Dendritic cell treated with granulocyte-macrophage colony-stimulating factor and Interleukin-4, amounts not matched to agents 40 ng/mL and 50 ng/mL, for 4 days (primary cell): ENCODE measurements around the gene NRG2.

Experiments
- H3K27ac Mint-ChIP-seq: one replicate; pipeline ENCODE4 v1.8.0; 2022; ENCODE audit warnings: mild to moderate bottlenecking, mixed read lengths
- H3K27me3 Mint-ChIP-seq: one replicate; pipeline ENCODE4 v1.8.0; 2022; ENCODE audit warnings: mild to moderate bottlenecking, mixed read lengths
- H3K36me3 Mint-ChIP-seq: one replicate; pipeline ENCODE4 v1.8.0; 2022; ENCODE audit warnings: low read depth, mixed read lengths
- H3K4me1 Mint-ChIP-seq: one replicate; pipeline ENCODE4 v1.8.0; 2022; ENCODE audit warnings: low read depth, mixed read lengths
- H3K4me3 Mint-ChIP-seq: one replicate; pipeline ENCODE4 v1.8.0; 2022; ENCODE audit warnings: mild to moderate bottlenecking, moderate library complexity, mixed read lengths
- H3K9me3 Mint-ChIP-seq: one replicate; pipeline ENCODE4 v1.8.0; 2022; ENCODE audit warnings: mixed read lengths
- intact Hi-C: fragments of 100-400 bp; cut with micrococcal nuclease; formaldehyde crosslinking; loops from one replicate; pipeline ENCODE4 v1.15.0; 2022

Gene NRG2

GRCh38 chr5:139854953-139855352 is 188.1 kb downstream of the NRG2 start:
- intact Hi-C loops, result no loop called here

GRCh38 chr5:139854029-139854605 is 189.0 kb downstream of the NRG2 start:
- peaks cover 21% of the 10 kb centered on the region for H3K27me3 Mint-ChIP-seq
- intact Hi-C loops, result no loop called here
- H3K36me3 Mint-ChIP-seq, result no peaks in the 10 kb centered on the region
- no peak overlapping the region for H3K4me3 Mint-ChIP-seq
- no peak overlapping the region for H3K27ac Mint-ChIP-seq
- no peaks in the 10 kb centered on the region for H3K9me3 Mint-ChIP-seq
- H3K4me1 Mint-ChIP-seq, result no peaks in the 10 kb centered on the region

More at GRCh38 chr5:139854953-139855352, 188.1 kb downstream of the NRG2 start:
- Mint-ChIP-seq H3K4me1 (no peaks in the 10 kb centered on the region), H3K4me3 (no peak overlapping the region), H3K27me3 (peaks cover 13% of the 10 kb centered on the region), H3K27ac (no peak overlapping the region), H3K36me3 (no peaks in the 10 kb centered on the region), H3K9me3 (no peaks in the 10 kb centered on the region)

DNA sequence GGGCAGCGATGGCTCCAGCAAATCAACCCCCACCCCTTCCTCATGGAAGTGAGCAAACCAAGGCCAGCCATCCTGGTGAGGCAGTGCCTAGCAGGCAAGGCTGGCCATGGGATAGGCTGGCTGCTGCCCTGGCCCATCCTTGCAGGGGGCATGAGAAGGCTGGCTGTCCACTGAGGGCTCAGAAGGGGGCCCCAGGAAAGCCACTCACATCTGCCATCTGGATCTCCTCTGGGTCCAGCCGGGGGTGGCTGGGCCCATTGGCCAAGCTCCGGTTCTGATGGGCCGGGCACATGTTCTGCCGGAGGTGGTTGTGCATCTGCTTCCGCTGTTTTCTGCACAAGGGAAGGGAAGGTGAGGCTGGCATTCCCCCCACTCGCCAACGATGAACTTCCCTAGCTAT is 190.4 kb downstream of the NRG2 start:
- H3K4me1 Mint-ChIP-seq, result no peaks in the 10 kb centered on the region
- intact Hi-C loops, result no loop called here
- no peaks in the 10 kb centered on the region for H3K36me3 Mint-ChIP-seq
- H3K27me3 Mint-ChIP-seq, result peaks cover 27% of the 10 kb centered on the region
- no peak overlapping the region for H3K4me3 Mint-ChIP-seq
- H3K27ac Mint-ChIP-seq, result no peak overlapping the region
- H3K9me3 Mint-ChIP-seq, result no peaks in the 10 kb centered on the region

DNA sequence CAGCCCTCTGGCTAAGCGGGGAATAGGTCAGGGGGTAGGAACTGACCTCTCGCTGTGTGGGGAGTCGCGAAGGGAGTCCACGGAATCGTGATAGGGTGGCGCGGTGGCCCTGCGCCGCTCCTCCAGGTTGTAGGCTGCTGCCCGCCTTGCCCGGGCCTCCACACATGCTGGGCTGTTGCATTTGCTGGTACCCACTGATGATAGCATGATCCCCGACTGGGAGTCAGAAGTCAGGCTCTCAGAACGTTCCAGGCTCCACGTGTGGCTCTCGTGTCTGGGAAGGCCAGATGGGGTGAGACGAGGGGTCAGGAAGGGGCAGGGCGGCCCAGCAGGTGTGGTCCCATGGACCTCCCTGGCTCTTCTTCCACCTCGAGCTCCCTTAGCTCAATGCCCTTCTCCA is 191.5 kb downstream of the NRG2 start:
- intact Hi-C loops, result no loop called here
- H3K4me1 Mint-ChIP-seq, result peaks cover 5% of the 10 kb centered on the region
- H3K9me3 Mint-ChIP-seq, result no peaks in the 10 kb centered on the region
- no peak overlapping the region for H3K27ac Mint-ChIP-seq
- peaks cover 37% of the 10 kb centered on the region for H3K27me3 Mint-ChIP-seq
- H3K4me3 Mint-ChIP-seq, result no peak overlapping the region
- H3K36me3 Mint-ChIP-seq, result no peaks in the 10 kb centered on the region

DNA sequence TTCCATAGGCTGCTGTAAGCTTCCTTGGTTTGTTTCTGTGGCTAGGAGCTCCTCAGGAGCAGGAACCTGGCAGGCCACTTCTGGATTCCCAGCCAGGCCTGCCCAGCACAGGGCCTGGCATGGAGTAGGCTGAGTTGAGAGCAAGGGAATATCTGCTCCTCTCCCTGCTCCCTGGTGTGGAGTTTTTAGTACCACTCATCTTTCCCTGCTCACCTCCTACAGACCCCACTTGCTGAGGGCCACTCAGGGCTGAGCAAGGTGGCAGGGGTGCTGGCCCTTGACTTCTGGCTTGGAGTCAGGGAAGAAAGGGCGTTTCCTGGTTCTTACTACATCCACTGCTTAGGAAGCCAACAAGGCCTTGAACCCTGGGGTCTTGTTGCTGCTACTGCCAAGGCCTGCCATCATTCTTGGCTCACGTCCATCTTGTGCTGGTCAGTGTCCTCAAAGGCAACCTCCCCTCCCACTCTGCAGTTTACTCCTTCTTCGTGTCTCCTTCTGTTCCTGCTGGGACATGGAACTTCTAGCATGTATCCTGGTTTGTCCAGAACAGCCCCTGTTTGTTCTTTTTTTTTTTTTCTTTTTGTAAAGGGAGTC is 192.6 kb downstream of the NRG2 start:
- H3K4me1 Mint-ChIP-seq, result peaks cover 5% of the 10 kb centered on the region
- no peak overlapping the region for H3K27ac Mint-ChIP-seq
- no peak overlapping the region for H3K4me3 Mint-ChIP-seq
- H3K36me3 Mint-ChIP-seq, result no peaks in the 10 kb centered on the region
- H3K27me3 Mint-ChIP-seq, result peaks cover 46% of the 10 kb centered on the region
- H3K9me3 Mint-ChIP-seq, result no peaks in the 10 kb centered on the region
- intact Hi-C loops, result no loop called here

GRCh38 chr5:139849942-139850341 is 193.2 kb downstream of the NRG2 start:
- H3K27me3 Mint-ChIP-seq, result peaks cover 52% of the 10 kb centered on the region
- no peaks in the 10 kb centered on the region for H3K36me3 Mint-ChIP-seq
- peaks cover 5% of the 10 kb centered on the region for H3K4me1 Mint-ChIP-seq
- intact Hi-C loops, result no loop called here
- H3K9me3 Mint-ChIP-seq, result no peaks in the 10 kb centered on the region
- no peak overlapping the region for H3K27ac Mint-ChIP-seq
- no peak overlapping the region for H3K4me3 Mint-ChIP-seq

GRCh38 chr5:139849501-139849900 is 193.6 kb downstream of the NRG2 start:
- Mint-ChIP-seq H3K9me3 (no peaks in the 10 kb centered on the region), H3K27ac (no peak overlapping the region), H3K36me3 (no peaks in the 10 kb centered on the region), H3K4me1 (peaks cover 5% of the 10 kb centered on the region), H3K4me3 (no peak overlapping the region), H3K27me3 (peaks cover 56% of the 10 kb centered on the region)
- intact Hi-C loops, result no loop called here

DNA sequence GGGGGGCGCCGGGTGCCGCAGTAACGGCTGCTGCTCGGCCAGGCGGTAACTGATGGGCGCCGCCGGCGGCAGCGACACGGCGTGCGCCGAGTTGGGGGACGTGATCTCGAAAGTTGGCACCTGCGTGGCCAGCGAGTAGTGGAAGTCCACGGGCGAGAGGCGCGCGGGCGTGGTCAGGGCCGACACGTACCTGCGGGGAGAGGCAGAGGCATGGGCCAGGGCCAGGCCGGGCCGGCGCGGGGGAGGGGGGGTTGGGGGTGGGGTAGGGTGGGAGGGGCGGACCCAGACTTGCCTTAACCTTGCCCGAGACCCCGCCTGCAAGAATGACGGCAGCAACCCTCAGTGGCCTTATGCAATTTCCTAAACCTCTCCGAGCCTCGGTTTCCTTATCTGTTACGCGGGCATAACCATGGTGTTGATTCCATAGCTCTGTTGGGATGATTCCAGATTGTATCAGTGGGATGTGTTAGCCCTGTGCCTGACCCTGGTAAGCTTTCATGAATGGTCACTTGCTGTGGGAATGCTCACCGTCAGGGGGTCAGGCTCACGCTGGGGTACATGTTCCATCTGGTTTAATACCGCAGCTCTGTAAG is 194.5 kb downstream of the NRG2 start:
- intact Hi-C loops, result no loop called here
- H3K4me3 Mint-ChIP-seq, result peak overlapping the region; percentile 30
- peaks cover 5% of the 10 kb centered on the region for H3K4me1 Mint-ChIP-seq
- peaks cover 58% of the 10 kb centered on the region for H3K27me3 Mint-ChIP-seq
- H3K36me3 Mint-ChIP-seq, result no peaks in the 10 kb centered on the region
- H3K9me3 Mint-ChIP-seq, result no peaks in the 10 kb centered on the region
- H3K27ac Mint-ChIP-seq, result no peak overlapping the region

DNA sequence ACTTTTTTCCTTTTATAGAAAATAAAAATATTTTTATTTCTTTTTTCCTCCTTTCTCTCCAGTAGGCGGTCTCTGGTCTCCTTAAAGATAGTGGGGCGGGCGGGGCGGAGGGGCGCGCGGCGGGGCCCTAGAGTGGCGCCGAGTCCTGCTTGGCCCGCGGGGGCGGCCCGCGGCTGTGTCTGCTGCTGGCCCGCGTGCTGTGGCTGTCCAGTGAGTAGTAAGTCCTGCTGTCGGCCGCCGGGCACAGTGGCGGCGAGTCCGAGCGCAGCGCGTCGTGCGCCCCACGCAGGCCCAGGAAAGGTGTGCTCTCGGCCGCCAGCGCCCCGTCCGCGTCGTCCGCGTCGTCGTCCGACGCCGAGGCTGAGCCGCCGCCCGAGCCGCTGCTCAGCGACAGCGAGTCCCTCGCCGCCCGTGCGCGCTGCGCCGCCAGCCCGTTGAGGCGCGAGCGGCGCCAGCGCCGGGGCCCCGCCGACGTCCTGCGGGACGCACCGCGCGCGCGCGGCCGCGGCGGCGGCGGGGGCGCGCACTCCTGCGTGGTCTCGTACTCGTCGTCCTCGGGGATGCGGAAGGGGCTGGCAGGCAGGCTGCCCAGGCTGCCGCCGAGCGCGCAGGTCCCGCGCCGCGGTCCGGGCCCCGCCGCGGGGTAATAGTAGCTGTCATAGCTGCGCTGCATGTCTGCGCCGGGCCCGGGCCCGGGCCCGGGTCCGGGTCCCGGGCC is 195.2 kb downstream of the NRG2 start:
- intact Hi-C loops, result no loop called here
- Mint-ChIP-seq H3K4me1 (peaks cover 5% of the 10 kb centered on the region), H3K27ac (no peak overlapping the region), H3K27me3 (peaks cover 60% of the 10 kb centered on the region), H3K36me3 (no peaks in the 10 kb centered on the region), H3K9me3 (no peaks in the 10 kb centered on the region), H3K4me3 (peak overlapping the region; percentile 57)

DNA sequence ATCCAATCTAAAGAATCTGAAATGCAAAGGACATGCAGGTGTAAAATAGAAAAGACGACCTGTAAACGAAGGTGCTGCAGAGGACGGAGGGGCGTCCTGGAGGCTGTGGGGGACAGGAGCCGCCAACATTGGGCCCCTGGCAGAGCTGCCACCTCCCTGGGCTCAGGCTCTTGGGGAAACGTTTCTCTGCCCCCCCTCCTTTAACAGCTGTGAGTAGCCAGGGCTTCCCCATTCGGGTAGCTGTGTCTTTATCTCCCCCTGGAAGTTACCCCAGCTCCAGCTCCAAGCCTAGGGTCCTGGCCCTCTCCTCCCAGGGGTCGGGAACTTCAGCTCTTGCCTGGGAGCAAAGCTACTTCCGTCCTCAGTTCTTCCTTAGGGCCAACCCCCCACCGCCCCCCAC is 196.0 kb downstream of the NRG2 start:
- Mint-ChIP-seq H3K4me1 (peaks cover 5% of the 10 kb centered on the region), H3K27ac (no peak overlapping the region), H3K4me3 (no peak overlapping the region), H3K36me3 (no peaks in the 10 kb centered on the region), H3K9me3 (no peaks in the 10 kb centered on the region), H3K27me3 (peaks cover 66% of the 10 kb centered on the region)
- intact Hi-C loops, result no loop called here

- Mint-ChIP-seq H3K36me3 (no peaks in the 10 kb centered on the region), H3K4me3 (no peak overlapping the region), H3K4me1 (peaks cover 5% of the 10 kb centered on the region), H3K27ac (no peak overlapping the region), H3K27me3 (peaks cover 66% of the 10 kb centered on the region), H3K9me3 (no peaks in the 10 kb centered on the region)
- intact Hi-C loops, result no loop called here
Measured at GRCh38 chr5:139845846-139846681, 197.0 kb downstream of the NRG2 start.

- no peak overlapping the region for H3K4me3 Mint-ChIP-seq
- no peaks in the 10 kb centered on the region for H3K36me3 Mint-ChIP-seq
- H3K4me1 Mint-ChIP-seq, result peaks cover 5% of the 10 kb centered on the region
- peaks cover 53% of the 10 kb centered on the region for H3K27me3 Mint-ChIP-seq
- no peaks in the 10 kb centered on the region for H3K9me3 Mint-ChIP-seq
- intact Hi-C loops, result loop anchor here (1.0 kb wide), 1 partner anchor 56 kb away; no protein-coding TSS in a partner anchor
- no peak overlapping the region for H3K27ac Mint-ChIP-seq
Measured at GRCh38 chr5:139844472-139845145, 198.5 kb downstream of the NRG2 start.

DNA sequence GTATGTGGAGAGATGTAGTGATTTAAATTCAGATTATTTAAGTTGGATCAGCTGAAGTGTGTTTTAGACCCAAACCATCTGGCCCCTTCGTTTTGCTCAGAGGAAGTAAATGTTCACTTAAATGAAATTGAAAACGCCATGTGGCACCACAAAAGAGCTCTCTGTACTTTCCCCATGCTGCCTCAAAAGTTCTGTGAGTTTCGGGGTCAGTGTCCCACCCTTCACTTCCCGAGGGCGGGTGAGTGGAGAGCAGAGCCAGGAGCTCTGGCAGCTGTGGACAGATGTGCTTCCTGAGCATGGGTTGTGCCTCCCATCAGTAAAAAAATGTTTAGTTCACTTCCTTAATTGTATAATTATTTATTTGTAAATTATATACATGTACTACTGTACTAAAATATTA is 199.1 kb downstream of the NRG2 start:
- peaks cover 47% of the 10 kb centered on the region for H3K27me3 Mint-ChIP-seq
- no peak overlapping the region for H3K4me3 Mint-ChIP-seq
- H3K9me3 Mint-ChIP-seq, result no peaks in the 10 kb centered on the region

More for the DNA sequence above, 199.1 kb downstream of the NRG2 start:
- intact Hi-C loops, result loop anchor here (1.0 kb wide), 1 partner anchor 56 kb away; no protein-coding TSS in a partner anchor
- no peak overlapping the region for H3K27ac Mint-ChIP-seq
- H3K36me3 Mint-ChIP-seq, result no peaks in the 10 kb centered on the region
- H3K4me1 Mint-ChIP-seq, result peaks cover 5% of the 10 kb centered on the region
